Upper lobe of left lung (tissue), 6 donors: Measurements from ENCODE around the gene KRT80. TPM values are rescaled to one million over a fixed set of nuclear protein-coding genes. Genes with fewer than 3 reads are reported as not detected.
A peak's percentile ranks its signal among the peaks of the same experiment; 100 is the strongest.

Experiments
- ATAC-seq, 2 donors: fragments of 200-7000 bp; cut with Tn5 transposase; one replicate each; pipeline ENCODE4 v1.9.1; 2022; ENCODE audit warnings: mild to moderate bottlenecking in 2 of 2, moderate library complexity in 2 of 2; ENCODE audit not compliant: low FRiP score in 2 of 2
- DNase-seq, 2 donors: peaks; one replicate each; pipeline ENCODE4 v3.0.0-alpha.2; 2019 to 2020
- H3K27ac ChIP-seq, 4 donors: fragments of 200-600 bp; sonication (generic); one replicate each; pipeline ENCODE4 v1.5.1; 2016 to 2019
- H3K27me3 ChIP-seq, 4 donors: fragments of 200-600 bp; sonication (generic); one replicate each; pipeline ENCODE4 v1.5.1; 2017 to 2019
- H3K36me3 ChIP-seq, 4 donors: fragments of 200-600 bp; sonication (generic); one replicate each; pipeline ENCODE4 v1.5.1; 2016 to 2019
- H3K4me1 ChIP-seq, 4 donors: fragments of 200-600 bp; sonication (generic); one replicate each; pipeline ENCODE4 v1.5.1; 2018 to 2019
- H3K4me3 ChIP-seq, 4 donors: fragments of 200-600 bp; sonication (generic); one replicate each; pipeline ENCODE4 v1.5.1; 2017 to 2019; ENCODE audit warnings: mild to moderate bottlenecking in 2 of 4, moderate library complexity in 1 of 4
- H3K9me3 ChIP-seq, 4 donors: fragments of 200-600 bp; sonication (generic); one replicate each; pipeline ENCODE4 v1.5.1; 2018 to 2019
- CTCF ChIP-seq, 6 experiments: fragments of 450-650 bp in 4 of 6; fragments of 200-600 bp in 2 of 6; sonication (generic) in 2 of 6; IDR thresholded peaks; one replicate each; pipeline ENCODE4 v1.5.1; 2016 to 2019; ENCODE audit warnings: antibody characterized with exemption in 6 of 6
- EP300 ChIP-seq, 4 donors: sonication (generic); formaldehyde crosslinking; IDR thresholded peaks; one replicate each; pipeline ENCODE4 v1.5.1; 2017; ENCODE audit warnings: antibody characterized with exemption in 4 of 4, control low read depth in 2 of 4
- POLR2A ChIP-seq, 4 donors: fragments of 450-650 bp; IDR thresholded peaks; one replicate each; pipeline ENCODE4 v1.5.1; 2016 to 2017; ENCODE audit warnings: antibody characterized with exemption in 4 of 4, mild to moderate bottlenecking in 2 of 4
- POLR2AphosphoS5 ChIP-seq, 2 donors: sonication (generic); formaldehyde crosslinking; IDR thresholded peaks; one replicate each; pipeline ENCODE4 v1.5.1; 2017; ENCODE audit warnings: antibody characterized with exemption in 2 of 2
- WGBS, 2 donors: methylation state at CpG; one replicate each; pipeline ENCODE4 v1.1.5; 2017 to 2018; 5-methylcytosine and 5-hydroxymethylcytosine counted together
- total RNA-seq, 6 donors: library from RNA; depleted of rRNA in 4 of 6; stranded (reverse); fragments of >200 nt in 4 of 6; gene quantifications; one replicate each; pipeline versions ENCODE4 v1.1.0 to v1.2.1, GENCODE V29; 2016 to 2021
- donor health status: DM: no; HTN: no; CAD: no; lungs with moderate emphysema.
- donor health status: DM: no; HTN: yes; CAD: no; lungs with severe emphysema.

KRT80 gene
- total RNA-seq, 6 donors from 2014 or later, result 2.1 to 15.2 (median 6.6) TPM

- DNase-seq (peak in 1 of 2 donors; percentile 63), ATAC-seq (peak in 1 of 2 donors; percentile 62)
- 32 to 33% methylated on average over 3 to 5 of the region's 5 CpGs for WGBS, 2 donors
- peak; percentile 37 to 67 (median 58) for TF ChIP-seq CTCF (IDR thresholded peaks at IDR 0.05)
- TF ChIP-seq POLR2A (IDR thresholded peaks at IDR 0.05), result no peak
- peaks cover 0 to 8% (median 5%) of the 10 kb centered on the region in 4 donors for H3K4me1 ChIP-seq
- H3K36me3 ChIP-seq, result no peaks in the 10 kb centered on the region
- no peak overlapping the region for H3K27ac ChIP-seq
- H3K4me3 ChIP-seq, result no peak overlapping the region
- no peaks in the 10 kb centered on the region for H3K9me3 ChIP-seq
- no peaks in the 10 kb centered on the region for H3K27me3 ChIP-seq
These were observed 52.2 kb downstream of the KRT80 start for GRCh38 chr12:52139579-52140062.

GRCh38 chr12:52139147-52139546 is 52.7 kb downstream of the KRT80 start:
- Histone ChIP-seq H3K4me3 (no peak overlapping the region), H3K9me3 (no peaks in the 10 kb centered on the region), H3K4me1 (peaks cover 0 to 7% (median 2%) of the 10 kb centered on the region in 4 donors), H3K36me3 (no peaks in the 10 kb centered on the region), H3K27ac (no peak overlapping the region), H3K27me3 (no peaks in the 10 kb centered on the region)
- DNase-seq, result no peak
- TF ChIP-seq EP300 (IDR thresholded peaks at IDR 0.05) (no peak), POLR2A (IDR thresholded peaks at IDR 0.05) (no peak), POLR2AphosphoS5 (IDR thresholded peaks at IDR 0.05) (no peak), CTCF (IDR thresholded peaks at IDR 0.05) (no peak)
- ATAC-seq, result no peak
- WGBS, 2 donors, result 83 to 86% methylated on average over 6 to 13 of the region's 13 CpGs

DNA sequence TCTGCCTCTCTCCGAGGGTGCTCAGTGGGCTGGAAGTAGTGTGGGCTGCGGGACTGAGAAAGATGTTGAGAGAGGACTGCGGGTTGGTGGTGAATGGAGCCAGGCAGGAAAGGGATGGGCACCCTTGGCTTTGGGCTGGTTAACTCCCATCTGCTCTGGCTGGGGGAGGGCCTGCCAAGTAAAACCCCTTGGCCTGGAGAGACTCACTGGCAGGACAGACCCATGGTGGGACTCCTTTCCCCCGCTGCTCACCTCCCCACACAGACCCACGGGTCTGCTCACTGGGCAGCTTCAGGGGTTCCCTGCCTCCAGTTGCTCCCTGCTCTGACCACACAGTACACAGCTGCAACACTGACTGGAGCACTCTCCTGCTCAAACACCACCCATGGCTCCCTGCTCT is 54.1 kb downstream of the KRT80 start:
- TF ChIP-seq POLR2A (IDR thresholded peaks at IDR 0.05) (no peak), POLR2AphosphoS5 (IDR thresholded peaks at IDR 0.05) (no peak), CTCF (IDR thresholded peaks at IDR 0.05) (no peak), EP300 (IDR thresholded peaks at IDR 0.05) (no peak)
- Histone ChIP-seq H3K27ac (peak overlapping the region in 1 of 4 donors; percentile 12), H3K9me3 (no peaks in the 10 kb centered on the region), H3K4me1 (peaks cover 3 to 9% (median 3%) of the 10 kb centered on the region in 4 donors), H3K27me3 (no peaks in the 10 kb centered on the region), H3K4me3 (no peak overlapping the region), H3K36me3 (no peaks in the 10 kb centered on the region)
- DNase-seq (no peak), ATAC-seq (no peak)
- WGBS, 2 donors, result 81 to 83% methylated on average over 5 of the region's 5 CpGs

DNA sequence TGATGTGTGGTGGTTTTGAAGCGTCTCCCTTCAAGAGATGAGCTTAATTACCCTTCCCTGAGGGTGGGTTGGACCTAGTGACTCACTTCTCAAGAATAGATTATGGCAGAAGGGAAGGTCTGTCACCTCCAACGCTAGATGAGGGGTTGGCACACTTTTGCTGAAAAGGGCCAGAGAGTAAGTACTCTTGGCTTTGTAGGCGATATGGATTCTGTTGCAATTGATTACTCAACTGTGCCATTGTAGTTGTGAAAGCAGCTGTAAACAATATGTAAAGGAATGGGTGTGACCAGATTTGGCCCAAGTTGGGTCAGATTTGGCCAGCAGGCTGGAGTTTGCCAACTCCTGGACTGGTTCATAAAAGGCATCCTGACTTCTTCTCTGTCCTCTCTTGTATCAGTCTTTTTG is 59.1 kb downstream of the KRT80 start:
- H3K4me3 ChIP-seq, result no peak overlapping the region
- 51 to 64% methylated on average over 3 of the region's 3 CpGs for WGBS, 2 donors
- peak in 1 of 2 donors; percentile 20 for DNase-seq
- TF ChIP-seq POLR2AphosphoS5 (IDR thresholded peaks at IDR 0.05) (no peak), EP300 (IDR thresholded peaks at IDR 0.05) (no peak), CTCF (IDR thresholded peaks at IDR 0.05) (no peak), POLR2A (IDR thresholded peaks at IDR 0.05) (no peak)
- no peak overlapping the region for H3K27ac ChIP-seq
- ATAC-seq, result peak in 1 of 2 donors; percentile 11
- peaks cover 5 to 17% (median 14%) of the 10 kb centered on the region in 4 donors for H3K4me1 ChIP-seq
- H3K27me3 ChIP-seq, result no peaks in the 10 kb centered on the region
- H3K9me3 ChIP-seq, result no peaks in the 10 kb centered on the region
- H3K36me3 ChIP-seq, result no peaks in the 10 kb centered on the region

DNA sequence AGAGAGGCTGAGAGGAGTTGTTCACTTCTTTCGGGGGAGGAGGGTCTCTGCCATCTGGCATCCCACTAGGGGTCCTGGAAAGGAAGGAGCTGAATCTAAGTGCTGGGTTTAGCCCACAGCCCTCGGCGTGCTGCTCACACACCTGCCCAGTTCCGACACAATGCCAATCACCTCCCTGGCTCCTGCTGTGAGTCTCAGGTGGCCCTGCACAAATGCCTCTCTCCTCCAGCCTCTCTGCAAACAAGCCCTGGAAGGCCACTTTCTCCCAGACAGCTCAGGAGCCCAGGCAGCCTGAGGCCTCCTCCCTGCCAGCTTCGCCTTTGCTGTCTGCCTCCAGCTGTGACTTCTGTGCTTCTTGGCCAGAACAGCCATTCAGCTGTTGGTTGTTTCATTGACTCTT is 61.1 kb downstream of the KRT80 start:
- H3K9me3 ChIP-seq, result no peaks in the 10 kb centered on the region
- H3K4me1 ChIP-seq, result peaks cover 18 to 29% (median 24%) of the 10 kb centered on the region in 4 donors
- ATAC-seq (no peak), DNase-seq (no peak)
- no peaks in the 10 kb centered on the region for H3K27me3 ChIP-seq
- TF ChIP-seq POLR2A (IDR thresholded peaks at IDR 0.05) (no peak), POLR2AphosphoS5 (IDR thresholded peaks at IDR 0.05) (no peak), CTCF (IDR thresholded peaks at IDR 0.05) (no peak), EP300 (IDR thresholded peaks at IDR 0.05) (no peak)
- H3K36me3 ChIP-seq, result no peaks in the 10 kb centered on the region
- H3K4me3 ChIP-seq, result no peak overlapping the region
- H3K27ac ChIP-seq, result peak overlapping the region in 1 of 4 donors; percentile 25
- WGBS, 2 donors, result 83 to 91% methylated on average over 5 of the region's 5 CpGs
